Heart left ventricle (tissue), 16 donors: ENCODE results near the gene RALB. TPM values are rescaled to one million over a fixed set of nuclear protein-coding genes. Genes with fewer than 3 reads are reported as not detected.

Source experiments
- ATAC-seq, 4 donors: fragments of 200-7000 bp; cut with Tn5 transposase; one replicate each; pipeline ENCODE4 v1.9.1; 2020 to 2022; ENCODE audit warnings: moderate library complexity in 4 of 4, mild to moderate bottlenecking in 3 of 4, moderate number of reproducible peaks in 1 of 4
- DNase-seq, 5 donors: peaks; one replicate each; pipeline ENCODE4 v3.0.0-alpha.2; 2020
- H3K27ac ChIP-seq, 12 donors: fragments of 200-600 bp; sonication (generic) in 4 of 12; one replicate each; pipeline versions ENCODE4 v1.5.0 to v1.8.0; 2016 to 2022; ENCODE audit warnings: mild to moderate bottlenecking in 2 of 12
- H3K27me3 ChIP-seq, 9 donors: fragments of 200-600 bp; sonication (generic) in 2 of 9; one replicate each; pipeline versions ENCODE4 v1.5.1 to v1.8.0; 2016 to 2022; ENCODE audit warnings: mild to moderate bottlenecking in 3 of 9
- H3K36me3 ChIP-seq, 9 donors: fragments of 200-600 bp; sonication (generic) in 2 of 9; one replicate each; pipeline versions ENCODE4 v1.5.0 to v1.8.0; 2018 to 2022; ENCODE audit warnings: mild to moderate bottlenecking in 2 of 9
- H3K4me1 ChIP-seq, 12 donors: fragments of 200-600 bp; sonication (generic) in 4 of 12; one replicate each; pipeline versions ENCODE4 v1.5.0 to v1.8.0; 2016 to 2022; ENCODE audit warnings: mild to moderate bottlenecking in 3 of 12
- H3K4me3 ChIP-seq, 12 donors: fragments of 200-600 bp; sonication (generic) in 4 of 12; one replicate each; pipeline versions ENCODE4 v1.5.0 to v1.8.0; 2017 to 2022; ENCODE audit warnings: mild to moderate bottlenecking in 9 of 12, moderate library complexity in 4 of 12
- H3K9me3 ChIP-seq, 12 donors: fragments of 200-600 bp; sonication (generic) in 4 of 12; one replicate each; pipeline versions ENCODE4 v1.5.0 to v1.8.0; 2016 to 2022; ENCODE audit warnings: mild to moderate bottlenecking in 1 of 12
- POLR2A ChIP-seq, 2 donors: fragments of 450-650 bp; IDR thresholded peaks; one replicate each; pipeline ENCODE4 v1.6.1; 2017; ENCODE audit warnings: antibody characterized with exemption in 2 of 2, mild to moderate bottlenecking in 2 of 2, moderate library complexity in 2 of 2
- WGBS, 4 donors: extraction: QIAGEN DNeasy Blood & Tissue Kit in 2 of 4; methylation state at CpG; one replicate each; pipeline versions ENCODE4 v1.1.5 to v1.1.7; 2013 to 2018; 5-methylcytosine and 5-hydroxymethylcytosine counted together
- intact Hi-C, 10 donors: fragments of 100-400 bp; cut with DNase I; formaldehyde crosslinking; loops; one replicate each; pipeline versions ENCODE4 v1.11.1 to v1.14.2; 2022
- polyA plus RNA-seq, 2 donors: library from polyadenylated mRNA; stranded (reverse); fragments of 200-250 nt; gene quantifications; one replicate each; pipeline ENCODE4 v1.2.3, GENCODE V29; 2013
- total RNA-seq, 9 donors: library from RNA; depleted of rRNA in 2 of 9; stranded (reverse); fragments of >200 nt in 2 of 9; fragmentation: NEBNext Ultra II Directional in 3 of 9; extraction: Animal tissue kit (Norgen Biotek cat#: 25700) in 3 of 9; gene quantifications; one replicate each; pipeline versions ENCODE4 v1.1.0 to v1.2.4, GENCODE V29; 2016 to 2023
- TF ChIP-seq, protein P1 (sequence below), 12 donors: fragments of 200-600 bp; sonication (generic) in 4 of 12; IDR thresholded peaks; one replicate each; pipeline versions ENCODE4 v1.5.0 to v1.8.0; 2018 to 2022; ENCODE audit warnings: antibody characterized with exemption in 12 of 12, mild to moderate bottlenecking in 5 of 12
- donor health status: ischemic (EF 13 %, LVEDD 7.1; RV severe dilation, severe dysfunction).
- donor health status: healthy with polysubstance abuse.
- donor health status: DM: no; HTN: yes; CAD: no.
- donor health status: DM: no; HTN: no; CAD: no.
- donor health status: ischemic (EF 25% LVEDD 6.9; RV normal size, moderate dysfunction).
- donor health status: ischemic (EF 25% LVEDD 5.7; RV mildly dilated, moderate dysfunction).
- donor health status: healthy.
- donor health status: DM: yes; HTN: yes; CAD: no.
- donor health status: ischemic (EF 35%, LVEDD 5.7; RV mildly dilated, moderate dysfunction).
- donor health status: nonischemic (EF 11% LVEDD 7.7; RV severe dilation, severe dysfunction).
- donor health status: DM: yes; HTN: yes; CAD: no.
- donor health status: PGD.
- donor health status: ischemic (EF 29% LVEDD 5.4; RV normal size, mild dysfunction).
- donor health status: nonischemic (EF 23%, LVEDD 6.1; RV moderate dilation, normal function).

RALB gene
- total and polyA plus RNA-seq, 11 donors, result 30.5 to 111 (median 45.1) TPM

DNA sequence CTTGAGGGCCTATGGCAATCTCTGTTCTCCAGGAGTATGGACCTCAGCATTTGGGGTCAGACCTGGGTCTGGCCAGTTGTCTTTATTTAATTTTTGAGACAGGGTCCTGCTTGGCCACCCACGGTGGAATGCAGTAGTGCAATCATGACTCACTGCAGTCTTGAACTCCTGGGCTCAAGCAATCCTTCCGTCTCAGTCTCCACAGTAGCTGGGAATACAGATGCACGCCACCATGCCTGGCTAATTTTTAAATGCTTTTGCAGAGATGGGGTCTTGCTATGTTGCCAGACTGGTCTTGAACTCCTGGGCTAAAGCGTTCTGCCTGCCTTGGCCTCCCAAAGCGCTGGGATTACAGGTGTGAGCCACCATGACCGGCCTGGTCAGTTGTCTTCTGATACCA lies 46.9 kb downstream of the RALB start:
- Histone ChIP-seq H3K27ac (no peak overlapping the region), H3K4me1 (no peaks in the 10 kb centered on the region), H3K36me3 (peaks cover 0 to 87% (median 31%) of the 10 kb centered on the region in 9 donors), H3K4me3 (no peak overlapping the region), H3K27me3 (no peaks in the 10 kb centered on the region), H3K9me3 (no peaks in the 10 kb centered on the region)
- DNase-seq (no peak), ATAC-seq (no peak)
- TF ChIP-seq, protein P1, sequence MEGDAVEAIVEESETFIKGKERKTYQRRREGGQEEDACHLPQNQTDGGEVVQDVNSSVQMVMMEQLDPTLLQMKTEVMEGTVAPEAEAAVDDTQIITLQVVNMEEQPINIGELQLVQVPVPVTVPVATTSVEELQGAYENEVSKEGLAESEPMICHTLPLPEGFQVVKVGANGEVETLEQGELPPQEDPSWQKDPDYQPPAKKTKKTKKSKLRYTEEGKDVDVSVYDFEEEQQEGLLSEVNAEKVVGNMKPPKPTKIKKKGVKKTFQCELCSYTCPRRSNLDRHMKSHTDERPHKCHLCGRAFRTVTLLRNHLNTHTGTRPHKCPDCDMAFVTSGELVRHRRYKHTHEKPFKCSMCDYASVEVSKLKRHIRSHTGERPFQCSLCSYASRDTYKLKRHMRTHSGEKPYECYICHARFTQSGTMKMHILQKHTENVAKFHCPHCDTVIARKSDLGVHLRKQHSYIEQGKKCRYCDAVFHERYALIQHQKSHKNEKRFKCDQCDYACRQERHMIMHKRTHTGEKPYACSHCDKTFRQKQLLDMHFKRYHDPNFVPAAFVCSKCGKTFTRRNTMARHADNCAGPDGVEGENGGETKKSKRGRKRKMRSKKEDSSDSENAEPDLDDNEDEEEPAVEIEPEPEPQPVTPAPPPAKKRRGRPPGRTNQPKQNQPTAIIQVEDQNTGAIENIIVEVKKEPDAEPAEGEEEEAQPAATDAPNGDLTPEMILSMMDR (IDR thresholded peaks at IDR 0.05), result no peak
- TF ChIP-seq POLR2A (IDR thresholded peaks at IDR 0.05), result no peak
- intact Hi-C loops, result no loop called here
- WGBS, 4 donors, result 93 to 97% (median 95%) methylated on average over 6 of the region's 6 CpGs

DNA sequence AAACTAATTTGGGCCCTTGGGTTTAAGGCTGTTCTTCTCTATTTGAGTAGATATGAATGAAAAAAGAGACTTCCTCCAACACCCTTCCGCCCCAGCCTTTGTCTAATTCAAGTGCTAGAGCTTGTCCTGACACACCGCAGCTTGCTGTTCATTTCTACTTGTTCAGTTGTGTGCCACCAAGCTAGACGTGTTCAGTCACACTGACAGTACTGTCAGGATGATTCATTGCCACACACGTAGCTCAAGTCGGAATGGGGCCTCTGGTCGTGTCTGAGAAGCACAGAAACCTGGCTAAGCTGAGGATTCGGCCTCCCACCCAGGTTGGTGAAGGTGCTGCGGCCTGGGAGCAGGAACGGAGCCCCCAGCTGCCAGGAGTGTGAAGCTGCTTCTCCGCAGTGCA lies 47.7 kb downstream of the RALB start:
- H3K27ac ChIP-seq, result no peak overlapping the region
- intact Hi-C loops, result loop anchor here in 1 of 10 donors (10.0 kb wide), 1 partner anchor 46 kb away; the partner anchor contains the start of gene RALB
- TF ChIP-seq, protein P1 (IDR thresholded peaks at IDR 0.05), result no peak
- TF ChIP-seq POLR2A (IDR thresholded peaks at IDR 0.05), result no peak
- DNase-seq (no peak), ATAC-seq (no peak)
- no peaks in the 10 kb centered on the region for H3K4me1 ChIP-seq
- H3K4me3 ChIP-seq, result no peak overlapping the region
- H3K27me3 ChIP-seq, result no peaks in the 10 kb centered on the region
- no peaks in the 10 kb centered on the region for H3K9me3 ChIP-seq
- WGBS, 4 donors, result 88 to 96% (median 91%) methylated on average over 10 of the region's 10 CpGs
- peaks cover 0 to 80% (median 23%) of the 10 kb centered on the region in 9 donors for H3K36me3 ChIP-seq

DNA sequence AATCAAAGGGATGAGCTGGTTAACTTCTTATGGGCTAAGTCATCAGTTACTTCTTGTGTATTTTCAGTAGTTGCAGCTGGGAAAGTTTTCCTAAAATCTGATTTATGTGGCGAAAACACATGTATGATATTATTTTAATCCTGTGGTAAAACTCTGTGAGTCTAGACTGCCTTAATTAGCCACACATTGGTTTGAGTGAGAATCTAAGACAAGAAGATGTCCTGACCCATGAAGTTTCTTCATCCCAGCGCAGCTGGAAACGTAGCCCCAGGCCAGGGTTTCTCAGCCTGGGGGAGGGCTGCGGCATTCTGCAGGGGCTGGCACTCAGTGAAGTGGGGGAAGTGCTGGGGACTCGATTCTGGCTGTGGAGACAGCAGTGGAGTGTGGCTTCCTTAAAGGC lies 48.6 kb downstream of the RALB start:
- intact Hi-C loops, result loop anchor here in 1 of 10 donors (10.0 kb wide), 1 partner anchor 46 kb away; the partner anchor contains the start of gene RALB
- H3K27me3 ChIP-seq, result no peaks in the 10 kb centered on the region
- TF ChIP-seq, protein P1 (IDR thresholded peaks at IDR 0.05), result no peak
- no peak for TF ChIP-seq POLR2A (IDR thresholded peaks at IDR 0.05)
- DNase-seq (no peak), ATAC-seq (no peak)
- H3K36me3 ChIP-seq, result peaks cover 0 to 71% (median 18%) of the 10 kb centered on the region in 9 donors
- no peaks in the 10 kb centered on the region for H3K9me3 ChIP-seq
- 93 to 98% (median 95%) methylated on average over 5 of the region's 5 CpGs for WGBS, 4 donors
- no peak overlapping the region for H3K4me3 ChIP-seq
- H3K27ac ChIP-seq, result no peak overlapping the region
- H3K4me1 ChIP-seq, result no peaks in the 10 kb centered on the region

DNA sequence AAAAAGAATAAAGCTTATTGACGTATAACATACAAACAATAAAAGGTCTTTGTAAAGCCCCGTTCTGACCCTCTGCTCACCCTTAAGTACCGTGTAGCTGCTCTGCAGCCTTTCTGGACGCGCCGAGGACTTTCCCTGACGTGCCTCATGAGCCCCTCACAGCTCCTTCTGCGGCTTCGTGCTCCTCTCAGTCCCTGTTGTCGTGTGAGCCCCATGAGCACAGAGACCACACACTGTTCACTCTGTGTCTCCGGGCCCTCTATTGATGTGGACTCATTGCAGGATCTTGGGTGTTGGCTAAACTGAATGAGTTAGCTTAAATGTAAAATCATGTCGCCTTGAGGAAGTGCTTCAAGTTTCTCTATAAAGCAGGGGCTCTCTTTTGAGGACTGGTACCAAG lies 49.6 kb downstream of the RALB start:
- Histone ChIP-seq H3K27me3 (no peaks in the 10 kb centered on the region), H3K36me3 (peaks cover 0 to 62% (median 9%) of the 10 kb centered on the region in 9 donors), H3K9me3 (no peaks in the 10 kb centered on the region), H3K4me3 (no peak overlapping the region), H3K27ac (no peak overlapping the region), H3K4me1 (no peaks in the 10 kb centered on the region)
- TF ChIP-seq POLR2A (IDR thresholded peaks at IDR 0.05), result no peak
- TF ChIP-seq, protein P1 (IDR thresholded peaks at IDR 0.05), result no peak
- no peak for ATAC-seq
- 91 to 95% (median 93%) methylated on average over 12 of the region's 12 CpGs for WGBS, 4 donors
- intact Hi-C loops, result loop anchor here in 1 of 10 donors (10.0 kb wide), 1 partner anchor 48 kb away; the partner anchor contains the start of gene RALB
- no peak for DNase-seq
